Activated naive CD4-positive, alpha-beta T cell treated with anti-CD3 and anti-CD28 coated beads for 36 hours (primary cell): ENCODE measurements around the gene CD19. TPM values are rescaled to one million over a fixed set of nuclear protein-coding genes. Genes with fewer than 3 reads are reported as not detected.

ENCODE experiments used
- CTCF ChIA-PET: fragments of 350-600 bp; sonication (Branson Sonifier 250); formaldehyde crosslinking; loops from one replicate; lab custom pipeline; 2021; ENCODE audit warnings: antibody characterized with exemption; lab: Charles Lee
- DNase-seq: peaks from one replicate; pipeline ENCODE4 v3.0.0-alpha.2; 2020
- H3K27ac Mint-ChIP-seq: one replicate; pipeline ENCODE4 v1.8.0; 2021; ENCODE audit warnings: mild to moderate bottlenecking, mixed read lengths
- H3K27me3 Mint-ChIP-seq: one replicate; pipeline ENCODE4 v1.8.0; 2021; ENCODE audit warnings: low read depth, mixed read lengths
- H3K36me3 Mint-ChIP-seq: one replicate; pipeline ENCODE4 v1.8.0; 2021; ENCODE audit warnings: low read depth, mixed read lengths
- H3K4me1 Mint-ChIP-seq: one replicate; pipeline ENCODE4 v1.8.0; 2021; ENCODE audit warnings: low read depth, mixed read lengths
- H3K4me3 Mint-ChIP-seq: one replicate; pipeline ENCODE4 v1.8.0; 2021; ENCODE audit warnings: mild to moderate bottlenecking, moderate library complexity, mixed read lengths
- H3K9me3 Mint-ChIP-seq: one replicate; pipeline ENCODE4 v1.8.0; 2021; ENCODE audit warnings: mixed read lengths
- intact Hi-C: fragments of 100-400 bp; cut with micrococcal nuclease; formaldehyde crosslinking; loops from one replicate; pipeline ENCODE4 v1.15.1; 2023
- total RNA-seq, 2 experiments: library from RNA; stranded (reverse); gene quantifications; one replicate each; pipeline ENCODE4 v1.2.3, GENCODE V29; 2021

Gene CD19
- total RNA-seq, 2 experiments from 2014 or later = 0.19 to 0.22 TPM

- Mint-ChIP-seq H3K4me3 (peak overlapping the region; percentile 100), H3K27me3 (no peaks in the 10 kb centered on the region), H3K9me3 (peaks cover 11% of the 10 kb centered on the region), H3K4me1 (peaks cover 58% of the 10 kb centered on the region), H3K27ac (peak overlapping the region; percentile 99), H3K36me3 (peaks cover 70% of the 10 kb centered on the region)
- intact Hi-C loops = no loop called here
- no peak for DNase-seq
- CTCF ChIA-PET = interaction anchor here (0.5 to 2.1 kb wide), 7 partner anchors 8 to 116 kb away, joined by 3 to 8 read pairs (median 4); partner anchors contain the start of gene SPNS1
These were observed 54.3 kb downstream of the CD19 start for GRCh38 chr16:28986046-28986445.

- intact Hi-C loops = no loop called here
- DNase-seq = no peak
These were observed 54.7 kb downstream of the CD19 start for GRCh38 chr16:28986492-28986891.

GRCh38 chr16:28987170-28987853 lies 55.5 kb downstream of the CD19 start:
- peaks cover 67% of the 10 kb centered on the region for H3K4me1 Mint-ChIP-seq
- H3K4me3 Mint-ChIP-seq = peak overlapping the region; percentile 100
- DNase-seq = no peak
- H3K27ac Mint-ChIP-seq = peak overlapping the region; percentile 99
- H3K27me3 Mint-ChIP-seq = no peaks in the 10 kb centered on the region
- H3K9me3 Mint-ChIP-seq = peaks cover 7% of the 10 kb centered on the region
- CTCF ChIA-PET = interaction anchor here (0.6 to 2.1 kb wide), 6 partner anchors 10 to 38 kb away, joined by 3 to 8 read pairs (median 6); partner anchors contain the start of gene SPNS1
- peaks cover 65% of the 10 kb centered on the region for H3K36me3 Mint-ChIP-seq
- intact Hi-C loops = no loop called here

More at GRCh38 chr16:28986492-28986891, 54.7 kb downstream of the CD19 start:
- peaks cover 68% of the 10 kb centered on the region for H3K36me3 Mint-ChIP-seq
- H3K27ac Mint-ChIP-seq = peak overlapping the region; percentile 99
- H3K9me3 Mint-ChIP-seq = peaks cover 11% of the 10 kb centered on the region
- CTCF ChIA-PET = interaction anchor here (0.6 to 2.1 kb wide), 8 partner anchors 9 to 89 kb away, joined by 3 to 8 read pairs (median 4); partner anchors contain the start of gene SPNS1
- H3K4me1 Mint-ChIP-seq = peaks cover 62% of the 10 kb centered on the region
- H3K27me3 Mint-ChIP-seq = no peaks in the 10 kb centered on the region
- H3K4me3 Mint-ChIP-seq = peak overlapping the region; percentile 100

Other genes with a start within 250 kb of the CD19 start
- gene EIF3C, start 220.5 kb upstream of the CD19 start, total RNA-seq = 1,000 to 10,000 TPM; 1,095 to 1,121 TPM
- 1 to 10 TPM in 1 of 2 experiments, under 1 TPM in 1; 0.91 to 1.1 TPM for gene NPIPB9, start 180.2 kb upstream of the CD19 start, total RNA-seq
- gene ATXN2L, start 109.0 kb upstream of the CD19 start, total RNA-seq = 100 to 1,000 TPM; 392 to 408 TPM
- gene TUFM, start 85.6 kb upstream of the CD19 start, total RNA-seq = 100 to 1,000 TPM; 276 to 289 TPM
- 10 to 100 TPM; 28.4 to 33.9 TPM for gene SH2B1, start 68.1 kb upstream of the CD19 start, total RNA-seq
- gene ATP2A1, start 53.5 kb upstream of the CD19 start, total RNA-seq = 1 to 10 TPM; 4.2 to 5.3 TPM
- 10 to 100 TPM; 11.6 to 14.0 TPM for gene RABEP2, start 6.7 kb upstream of the CD19 start, total RNA-seq
- gene NFATC2IP, start 19.0 kb downstream of the CD19 start, total RNA-seq = 10 to 100 TPM; 55.5 to 58.9 TPM
- 10 to 100 TPM; 10.3 to 10.5 TPM for gene SPNS1, start 42.8 kb downstream of the CD19 start, total RNA-seq
- 100 to 1,000 TPM; 122 to 128 TPM for gene LAT, start 53.1 kb downstream of the CD19 start, total RNA-seq